B cell (primary cell): Measurements from ENCODE around the gene MED17.

Source experiments
- CTCF ChIP-seq: fragments of 200-600 bp; IDR thresholded peaks from one replicate; pipeline ENCODE4 v1.8.0; 2022; ENCODE audit warnings: antibody characterized with exemption, mild to moderate bottlenecking
- EZH2 ChIP-seq: IDR thresholded peaks from 2 replicates; pipeline ENCODE4 v1.6.1; 2012; ENCODE audit warnings: borderline replicate concordance, low read depth, mild to moderate bottlenecking, moderate library complexity, low read length; ENCODE audit not compliant: insufficient read depth, poor library complexity, severe bottlenecking

GRCh38 chr11:93823210-93823609 lies 39.1 kb downstream of the MED17 start:
- TF ChIP-seq CTCF = no peak
- TF ChIP-seq EZH2 = no peak
